Hepatocyte (in vitro differentiated cells): Measurements from ENCODE around the gene NUPR1.
"Not testable (repeated sequence)": the region's sequence is repeated elsewhere in the genome, so short reads cannot be mapped to it uniquely, and the experiment has no call there.

Experiments used
- CTCF ChIP-seq: fragments of 200-600 bp; sonication (generic); IDR thresholded peaks from 2 replicates; pipeline ENCODE4 v1.5.1; 2016; ENCODE audit warnings: antibody characterized with exemption, mild to moderate bottlenecking; ENCODE audit not compliant: poor library complexity
- EZH2 ChIP-seq: fragments of 200-600 bp; sonication (generic); IDR thresholded peaks from 2 replicates; pipeline ENCODE4 v1.6.1; 2016; ENCODE audit warnings: antibody characterized with exemption, mild to moderate bottlenecking, borderline replicate concordance
- EZH2phosphoT487 ChIP-seq: fragments of 200-600 bp; sonication (generic); IDR thresholded peaks from one replicate; pipeline ENCODE4 v1.6.1; 2018; ENCODE audit warnings: antibody characterized with exemption, mild to moderate bottlenecking, low read depth, moderate library complexity; ENCODE audit not compliant: unreplicated experiment, severe bottlenecking

- TF ChIP-seq CTCF, EZH2, EZH2phosphoT487: not testable (repeated sequence)
These were observed 11.5 kb downstream of the NUPR1 start for GRCh38 chr16:28527100-28527785.
